HEK293T (cell line): ENCODE data around the gene STXBP3.

Source experiments
- BHLHE40 ChIP-seq: fragments of 450-650 bp; IDR thresholded peaks from 2 replicates; pipeline ENCODE4 v1.6.1; 2016; ENCODE audit warnings: mild to moderate bottlenecking, moderate library complexity, borderline replicate concordance
- CTBP1 ChIP-seq: fragments of 450-650 bp; IDR thresholded peaks from 2 replicates; pipeline ENCODE4 v1.6.1; 2016; ENCODE audit warnings: borderline replicate concordance
- ELF4 ChIP-seq: fragments of 450-650 bp; IDR thresholded peaks from 2 replicates; pipeline ENCODE4 v1.6.1; 2017; ENCODE audit warnings: antibody characterized with exemption
- FOXM1 ChIP-seq: fragments of 450-650 bp; IDR thresholded peaks from 2 replicates; pipeline ENCODE4 v1.6.1; 2017; ENCODE audit warnings: mild to moderate bottlenecking, borderline replicate concordance
- HDGF ChIP-seq: fragments of 450-650 bp; IDR thresholded peaks from 2 replicates; pipeline ENCODE4 v1.6.1; 2017; ENCODE audit warnings: antibody characterized with exemption, borderline replicate concordance
- SP1 ChIP-seq: fragments of 450-650 bp; IDR thresholded peaks from 2 replicates; pipeline ENCODE4 v1.6.1; 2017
- ZNF384 ChIP-seq: fragments of 450-650 bp; IDR thresholded peaks from 2 replicates; pipeline ENCODE4 v1.6.1; 2016

DNA sequence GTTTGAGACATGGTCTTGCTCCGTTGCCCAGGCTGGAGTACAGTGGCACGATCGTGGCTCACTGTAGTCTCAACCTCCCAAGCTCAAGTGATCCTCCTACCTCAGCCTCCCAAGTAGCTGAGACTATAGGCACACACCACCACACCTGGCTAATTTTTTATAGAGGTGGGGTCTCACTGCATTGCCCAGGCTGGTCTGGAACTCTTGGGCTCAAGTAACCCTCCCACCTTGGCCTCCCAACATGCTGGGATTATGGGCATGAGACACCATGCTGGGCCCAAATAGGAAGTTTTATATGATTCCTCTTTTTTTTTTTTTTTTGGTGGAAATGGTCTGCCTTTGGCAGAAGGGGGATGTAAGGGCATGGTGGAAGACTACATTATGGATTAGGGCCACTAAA, 39.8 kb upstream of the STXBP3 start:
- no peak for TF ChIP-seq BHLHE40
- no peak for TF ChIP-seq SP1
- TF ChIP-seq ZNF384 = no peak
- no peak for TF ChIP-seq CTBP1
- no peak for TF ChIP-seq FOXM1
- TF ChIP-seq HDGF = no peak
- TF ChIP-seq ELF4 = no peak
